GM19463 (cell line): ENCODE data around the gene NLRP3.
"Not testable (repeated sequence)": the region's sequence is repeated elsewhere in the genome, so short reads cannot be mapped to it uniquely, and the experiment has no call there.

Experiments
- ATAC-seq: cut with Tn5 transposase; IDR thresholded peaks from one replicate; pipeline ENCODE4 v1.9.1; 2021; ENCODE audit warnings: mild to moderate bottlenecking, moderate library complexity; ENCODE audit not compliant: unreplicated experiment

Gene NLRP3

GRCh38 chr1:247415423-247416361 lies at the start of gene NLRP3:
NLRP3 (plus strand) TSS chr1:247416173; CDS start chr1:247418801, 2,628 bp downstream.
- peak; percentile 62 for ATAC-seq

GRCh38 chr1:247366345-247366744 lies 49.6 kb upstream of the NLRP3 start:
- ATAC-seq: not testable (repeated sequence)

GRCh38 chr1:247366926-247367645 lies 48.9 kb upstream of the NLRP3 start:
- ATAC-seq: no peak

- ATAC-seq: peak; percentile 37
Measured at GRCh38 chr1:247367786-247368422, 48.1 kb upstream of the NLRP3 start.

- ATAC-seq: no peak
Measured at GRCh38 chr1:247368490-247369145, 47.4 kb upstream of the NLRP3 start.

- ATAC-seq: no peak
Measured at GRCh38 chr1:247370786-247371732, 44.9 kb upstream of the NLRP3 start.

- ATAC-seq: no peak
Measured at GRCh38 chr1:247371801-247372259, 44.1 kb upstream of the NLRP3 start.

- ATAC-seq: peak; percentile 83
Measured at GRCh38 chr1:247373721-247374141, 42.2 kb upstream of the NLRP3 start.

- ATAC-seq: not testable (repeated sequence)
Measured at GRCh38 chr1:247374651-247375334, 41.2 kb upstream of the NLRP3 start.

GRCh38 chr1:247375747-247376146 lies 40.2 kb upstream of the NLRP3 start:
- ATAC-seq: no peak

- ATAC-seq: no peak
Measured at GRCh38 chr1:247376659-247377058, 39.3 kb upstream of the NLRP3 start.

GRCh38 chr1:247377656-247378055 lies 38.3 kb upstream of the NLRP3 start:
- ATAC-seq: not testable (repeated sequence)

- ATAC-seq: no peak
Measured at GRCh38 chr1:247378334-247379073, 37.5 kb upstream of the NLRP3 start.

- no peak for ATAC-seq
Measured at GRCh38 chr1:247385283-247385682, 30.7 kb upstream of the NLRP3 start.

GRCh38 chr1:247386217-247386616 lies 29.8 kb upstream of the NLRP3 start:
- peak; percentile 22 for ATAC-seq

- ATAC-seq: no peak
Measured at GRCh38 chr1:247386687-247387086, 29.3 kb upstream of the NLRP3 start.

- no peak for ATAC-seq
Measured at GRCh38 chr1:247387096-247387495, 28.9 kb upstream of the NLRP3 start.

- ATAC-seq: no peak
Measured at GRCh38 chr1:247387565-247387964, 28.4 kb upstream of the NLRP3 start.
